SK-N-MC (cell line): ENCODE measurements around the gene PPP1R15A.

Experiments
- EZH2 ChIP-seq: fragments of 200-600 bp; sonication (generic); IDR thresholded peaks from one replicate; pipeline ENCODE4 v1.6.1; 2017; ENCODE audit warnings: antibody characterized with exemption
- FOXP2 ChIP-seq: optimal IDR thresholded peaks from 2 replicates; pipeline ENCODE3; 2011; ENCODE audit warnings: mild to moderate bottlenecking, moderate library complexity; ENCODE audit not compliant: insufficient read depth; ENCODE audit errors: extremely low read length, control extremely low read depth
- POLR2AphosphoS5 ChIP-seq: IDR thresholded peaks from 2 replicates; pipeline ENCODE4 v1.6.1; 2012; ENCODE audit warnings: mild to moderate bottlenecking, low read depth, low read length, borderline replicate concordance

DNA sequence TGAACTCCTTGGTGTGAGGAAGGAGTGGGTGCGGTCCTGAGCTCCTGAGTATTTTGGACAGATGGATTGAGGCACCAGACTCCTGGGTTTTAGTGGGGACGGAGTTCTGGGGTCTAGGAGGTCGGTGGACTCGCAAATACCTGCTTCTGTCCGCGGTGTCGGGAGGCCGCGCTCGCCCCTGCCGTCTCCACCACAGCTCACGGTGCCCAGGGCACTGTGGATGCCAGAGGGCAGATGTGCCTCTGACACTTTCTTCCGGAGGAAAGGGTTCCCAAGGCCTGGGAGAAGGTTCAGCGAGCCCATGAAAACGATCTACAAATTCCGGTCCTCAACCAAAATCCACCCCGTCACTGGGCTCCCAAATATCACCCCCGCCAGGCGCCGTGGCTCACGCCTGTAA, 23.0 kb downstream of the PPP1R15A start:
- no peak for TF ChIP-seq POLR2AphosphoS5
- no peak for TF ChIP-seq EZH2
- no peak for TF ChIP-seq FOXP2
